ENCODE measurements around the gene KCNQ4. TPM values are rescaled to one million over a fixed set of nuclear protein-coding genes. Genes with fewer than 3 reads are reported as not detected.

KCNQ4 gene
- polyA plus RNA-seq, 2 of the 4 experiments (the other 2 are of a cell fraction), result 0.08 to 0.17 TPM

DNA sequence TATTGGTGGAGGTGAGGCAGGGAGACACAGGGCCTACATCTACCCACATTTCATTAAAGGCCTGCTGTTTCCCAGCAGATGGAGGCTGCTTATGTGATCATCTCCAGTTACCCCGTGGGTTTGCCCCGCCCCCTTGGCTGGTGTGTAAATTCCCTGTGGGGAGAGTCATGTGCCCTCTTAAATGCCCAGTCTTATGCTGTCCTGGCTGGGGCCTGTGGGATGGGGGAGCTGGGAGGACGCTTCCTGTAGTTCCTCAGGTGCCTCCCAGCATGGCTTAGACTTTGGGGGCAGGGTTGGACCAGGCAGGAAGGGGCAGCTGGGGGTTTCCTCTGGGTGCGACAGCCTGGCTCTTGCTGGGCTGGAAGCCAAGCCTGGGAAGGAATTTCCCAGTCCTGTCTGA lies 94.1 kb downstream of the KCNQ4 start:
- peak in 1 of 2 experiments; percentile 77 for DNase-seq (ENCODE audit: low read depth in 1 of 2, low spot score in 1 of 2)
- Histone ChIP-seq H3K4me1 (peaks cover 44% of the 10 kb centered on the region), H3K9me3 (peaks cover 12% of the 10 kb centered on the region; the same call in 2 of the 3 replicates), H3K27ac (peak overlapping the region; percentile 86 to 95), H3K4me3 (no peak overlapping the region), H3K4me2 (peak overlapping the region; percentile 53; the same call in 2 of the 3 replicates)
- WGBS (ENCODE audit: missing lambda C conversion rate), result 0% methylated on average over 1 of the region's 4 CpGs
- peak; percentile 62 to 73 for ATAC-seq
- POLR2A ChIA-PET, result interaction anchor here (1.1 to 2.0 kb wide), 3 partner anchors 9 to 62 kb away, joined by 3 to 8 read pairs (median 3); partner anchors contain the start of gene CITED4
- FAIRE-seq, result no peak
- CTCF ChIA-PET, result interaction anchor here (1.6 to 22.4 kb wide), 4 partner anchors 10 to 68 kb away, joined by 4 to 602 read pairs (median 10); partner anchors contain the start of gene CITED4
- TF ChIP-seq SMC3 (IDR thresholded peaks at IDR 0.05) (no peak), JUNB (IDR thresholded peaks at IDR 0.05) (0 out of 2 replicates have a peak, but pooled peaks have one; percentile 25), EHMT2 (IDR thresholded peaks at IDR 0.05; ENCODE audit: low read depth) (no peak), FOXS1 (CRISPR knock-in tag; IDR thresholded peaks at IDR 0.05) (no peak), RNF2 (IDR thresholded peaks at IDR 0.05; ENCODE audit: borderline replicate concordance, low read depth) (no peak), SREBF2 (IDR thresholded peaks at IDR 0.05) (no peak), FOSB (CRISPR knock-in tag; IDR thresholded peaks at IDR 0.05) (no peak), CHD4 (IDR thresholded peaks at IDR 0.05; ENCODE audit: borderline replicate concordance) (no peak), HOXB5 (CRISPR knock-in tag; IDR thresholded peaks at IDR 0.05) (no peak), HOXA7 (CRISPR knock-in tag; IDR thresholded peaks at IDR 0.05) (no peak), EHF (CRISPR knock-in tag; IDR thresholded peaks at IDR 0.05) (no peak), HDAC2 (IDR thresholded peaks at IDR 0.05) (no peak), POLR2A (IDR thresholded peaks at IDR 0.05; ENCODE audit: low read length) (no peak), CBX2 (IDR thresholded peaks at IDR 0.05; ENCODE audit: borderline replicate concordance, low read depth) (no peak), RAD21 (conservative IDR thresholded peaks at IDR 0.05 in 1 of 2, IDR thresholded peaks at IDR 0.05 in 1 of 2) (0 out of 5 replicates have a peak, but pooled peaks of 1 of the 2 experiments have one; percentile 14), GATA3 (IDR thresholded peaks at IDR 0.05; ENCODE audit: borderline replicate concordance) (no peak), RFX5 (IDR thresholded peaks at IDR 0.05) (no peak), TFCP2L1 (CRISPR knock-in tag; IDR thresholded peaks at IDR 0.05) (no peak), ESRRA (IDR thresholded peaks at IDR 0.05; ENCODE audit: borderline replicate concordance, low read length) (no peak), HEYL (CRISPR knock-in tag; IDR thresholded peaks at IDR 0.05) (no peak), KDM1A (IDR thresholded peaks at IDR 0.05; ENCODE audit: low read depth) (no peak), POLR2AphosphoS2 (conservative IDR thresholded peaks at IDR 0.05; ENCODE audit: low read length) (no peak), MYC (IDR thresholded peaks at IDR 0.05; ENCODE audit: borderline replicate concordance, low read length) (no peak), JUN (IDR thresholded peaks at IDR 0.05) (peak in 1 of 2 experiments; percentile 39; a peak in 2 of 5 replicates), KDM5A (IDR thresholded peaks at IDR 0.05) (no peak), NFE2L2 (conservative IDR thresholded peaks at IDR 0.05; ENCODE audit: low read length) (no peak), MAFK (IDR thresholded peaks at IDR 0.05; ENCODE audit: partially characterized antibody) (no peak)
- TF ChIP-seq, protein P1, sequence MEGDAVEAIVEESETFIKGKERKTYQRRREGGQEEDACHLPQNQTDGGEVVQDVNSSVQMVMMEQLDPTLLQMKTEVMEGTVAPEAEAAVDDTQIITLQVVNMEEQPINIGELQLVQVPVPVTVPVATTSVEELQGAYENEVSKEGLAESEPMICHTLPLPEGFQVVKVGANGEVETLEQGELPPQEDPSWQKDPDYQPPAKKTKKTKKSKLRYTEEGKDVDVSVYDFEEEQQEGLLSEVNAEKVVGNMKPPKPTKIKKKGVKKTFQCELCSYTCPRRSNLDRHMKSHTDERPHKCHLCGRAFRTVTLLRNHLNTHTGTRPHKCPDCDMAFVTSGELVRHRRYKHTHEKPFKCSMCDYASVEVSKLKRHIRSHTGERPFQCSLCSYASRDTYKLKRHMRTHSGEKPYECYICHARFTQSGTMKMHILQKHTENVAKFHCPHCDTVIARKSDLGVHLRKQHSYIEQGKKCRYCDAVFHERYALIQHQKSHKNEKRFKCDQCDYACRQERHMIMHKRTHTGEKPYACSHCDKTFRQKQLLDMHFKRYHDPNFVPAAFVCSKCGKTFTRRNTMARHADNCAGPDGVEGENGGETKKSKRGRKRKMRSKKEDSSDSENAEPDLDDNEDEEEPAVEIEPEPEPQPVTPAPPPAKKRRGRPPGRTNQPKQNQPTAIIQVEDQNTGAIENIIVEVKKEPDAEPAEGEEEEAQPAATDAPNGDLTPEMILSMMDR (IDR thresholded peaks at IDR 0.05), result no peak
- TF ChIP-seq, protein P2, sequence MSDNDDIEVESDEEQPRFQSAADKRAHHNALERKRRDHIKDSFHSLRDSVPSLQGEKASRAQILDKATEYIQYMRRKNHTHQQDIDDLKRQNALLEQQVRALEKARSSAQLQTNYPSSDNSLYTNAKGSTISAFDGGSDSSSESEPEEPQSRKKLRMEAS (IDR thresholded peaks at IDR 0.05), result no peak
- TF ChIP-seq, protein P3, sequence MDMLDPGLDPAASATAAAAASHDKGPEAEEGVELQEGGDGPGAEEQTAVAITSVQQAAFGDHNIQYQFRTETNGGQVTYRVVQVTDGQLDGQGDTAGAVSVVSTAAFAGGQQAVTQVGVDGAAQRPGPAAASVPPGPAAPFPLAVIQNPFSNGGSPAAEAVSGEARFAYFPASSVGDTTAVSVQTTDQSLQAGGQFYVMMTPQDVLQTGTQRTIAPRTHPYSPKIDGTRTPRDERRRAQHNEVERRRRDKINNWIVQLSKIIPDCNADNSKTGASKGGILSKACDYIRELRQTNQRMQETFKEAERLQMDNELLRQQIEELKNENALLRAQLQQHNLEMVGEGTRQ (IDR thresholded peaks at IDR 0.05), result peak; percentile 52
- TF ChIP-seq, protein P4, sequence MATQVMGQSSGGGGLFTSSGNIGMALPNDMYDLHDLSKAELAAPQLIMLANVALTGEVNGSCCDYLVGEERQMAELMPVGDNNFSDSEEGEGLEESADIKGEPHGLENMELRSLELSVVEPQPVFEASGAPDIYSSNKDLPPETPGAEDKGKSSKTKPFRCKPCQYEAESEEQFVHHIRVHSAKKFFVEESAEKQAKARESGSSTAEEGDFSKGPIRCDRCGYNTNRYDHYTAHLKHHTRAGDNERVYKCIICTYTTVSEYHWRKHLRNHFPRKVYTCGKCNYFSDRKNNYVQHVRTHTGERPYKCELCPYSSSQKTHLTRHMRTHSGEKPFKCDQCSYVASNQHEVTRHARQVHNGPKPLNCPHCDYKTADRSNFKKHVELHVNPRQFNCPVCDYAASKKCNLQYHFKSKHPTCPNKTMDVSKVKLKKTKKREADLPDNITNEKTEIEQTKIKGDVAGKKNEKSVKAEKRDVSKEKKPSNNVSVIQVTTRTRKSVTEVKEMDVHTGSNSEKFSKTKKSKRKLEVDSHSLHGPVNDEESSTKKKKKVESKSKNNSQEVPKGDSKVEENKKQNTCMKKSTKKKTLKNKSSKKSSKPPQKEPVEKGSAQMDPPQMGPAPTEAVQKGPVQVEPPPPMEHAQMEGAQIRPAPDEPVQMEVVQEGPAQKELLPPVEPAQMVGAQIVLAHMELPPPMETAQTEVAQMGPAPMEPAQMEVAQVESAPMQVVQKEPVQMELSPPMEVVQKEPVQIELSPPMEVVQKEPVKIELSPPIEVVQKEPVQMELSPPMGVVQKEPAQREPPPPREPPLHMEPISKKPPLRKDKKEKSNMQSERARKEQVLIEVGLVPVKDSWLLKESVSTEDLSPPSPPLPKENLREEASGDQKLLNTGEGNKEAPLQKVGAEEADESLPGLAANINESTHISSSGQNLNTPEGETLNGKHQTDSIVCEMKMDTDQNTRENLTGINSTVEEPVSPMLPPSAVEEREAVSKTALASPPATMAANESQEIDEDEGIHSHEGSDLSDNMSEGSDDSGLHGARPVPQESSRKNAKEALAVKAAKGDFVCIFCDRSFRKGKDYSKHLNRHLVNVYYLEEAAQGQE (IDR thresholded peaks at IDR 0.05), result no peak
- TF ChIP-seq, protein P5, sequence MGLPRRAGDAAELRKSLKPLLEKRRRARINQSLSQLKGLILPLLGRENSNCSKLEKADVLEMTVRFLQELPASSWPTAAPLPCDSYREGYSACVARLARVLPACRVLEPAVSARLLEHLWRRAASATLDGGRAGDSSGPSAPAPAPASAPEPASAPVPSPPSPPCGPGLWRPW (IDR thresholded peaks at IDR 0.05), result no peak
- TF ChIP-seq, protein P6, sequence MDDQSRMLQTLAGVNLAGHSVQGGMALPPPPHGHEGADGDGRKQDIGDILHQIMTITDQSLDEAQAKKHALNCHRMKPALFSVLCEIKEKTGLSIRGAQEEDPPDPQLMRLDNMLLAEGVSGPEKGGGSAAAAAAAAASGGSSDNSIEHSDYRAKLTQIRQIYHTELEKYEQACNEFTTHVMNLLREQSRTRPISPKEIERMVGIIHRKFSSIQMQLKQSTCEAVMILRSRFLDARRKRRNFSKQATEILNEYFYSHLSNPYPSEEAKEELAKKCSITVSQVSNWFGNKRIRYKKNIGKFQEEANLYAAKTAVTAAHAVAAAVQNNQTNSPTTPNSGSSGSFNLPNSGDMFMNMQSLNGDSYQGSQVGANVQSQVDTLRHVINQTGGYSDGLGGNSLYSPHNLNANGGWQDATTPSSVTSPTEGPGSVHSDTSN (IDR thresholded peaks at IDR 0.05), result no peak
- TF ChIP-seq, protein P7, sequence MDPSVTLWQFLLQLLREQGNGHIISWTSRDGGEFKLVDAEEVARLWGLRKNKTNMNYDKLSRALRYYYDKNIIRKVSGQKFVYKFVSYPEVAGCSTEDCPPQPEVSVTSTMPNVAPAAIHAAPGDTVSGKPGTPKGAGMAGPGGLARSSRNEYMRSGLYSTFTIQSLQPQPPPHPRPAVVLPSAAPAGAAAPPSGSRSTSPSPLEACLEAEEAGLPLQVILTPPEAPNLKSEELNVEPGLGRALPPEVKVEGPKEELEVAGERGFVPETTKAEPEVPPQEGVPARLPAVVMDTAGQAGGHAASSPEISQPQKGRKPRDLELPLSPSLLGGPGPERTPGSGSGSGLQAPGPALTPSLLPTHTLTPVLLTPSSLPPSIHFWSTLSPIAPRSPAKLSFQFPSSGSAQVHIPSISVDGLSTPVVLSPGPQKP (IDR thresholded peaks at IDR 0.05; ENCODE audit: low read depth, low read length), result no peak
